RPMI7951 (cell line): ENCODE measurements around the gene AGBL4. TPM values are rescaled to one million over a fixed set of nuclear protein-coding genes. Genes with fewer than 3 reads are reported as not detected.
"Not testable (repeated sequence)": the region's sequence is repeated elsewhere in the genome, so short reads cannot be mapped to it uniquely, and the experiment has no call there.

Experiments used
- DNase-seq: peaks from one replicate; pipeline ENCODE4 v3.0.0-alpha.2; 2012; ENCODE audit warnings: low read depth
- total RNA-seq: library from RNA; depleted of rRNA; stranded (reverse); fragments of >200 nt; shearing (Covaris generic); gene quantifications from 2 replicates; pipeline ENCODE4 v1.2.3, GENCODE V29; 2014; rRNA removed

The AGBL4 gene
- not detected in 2 replicates for total RNA-seq

GRCh38 chr1:50023292-50024159, at the start of gene AGBL4:
TSS of gene AGBL4 (minus strand) at chr1:50023954.
- DNase-seq: peak; percentile 31

DNA sequence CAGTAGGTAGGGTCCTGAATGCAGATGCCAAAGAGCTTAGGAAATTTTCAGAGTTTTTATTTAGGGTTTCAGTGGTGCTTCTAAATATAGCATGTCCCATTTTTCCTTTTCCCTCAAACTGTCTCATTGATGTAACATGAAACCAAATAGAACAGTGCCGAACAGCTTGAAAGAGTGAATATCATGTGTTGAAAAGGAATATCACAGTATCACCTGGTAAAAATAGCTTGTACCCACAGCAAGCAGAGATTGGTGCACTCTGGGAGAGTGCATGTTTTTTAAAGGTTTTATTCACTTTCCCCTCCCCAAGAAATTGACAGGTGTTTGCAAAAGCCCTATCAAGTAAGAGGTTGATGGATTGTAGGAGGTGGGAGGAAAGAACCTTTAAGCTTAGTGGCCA, 43.1 kb upstream of the AGBL4 start:
- DNase-seq: no peak

DNA sequence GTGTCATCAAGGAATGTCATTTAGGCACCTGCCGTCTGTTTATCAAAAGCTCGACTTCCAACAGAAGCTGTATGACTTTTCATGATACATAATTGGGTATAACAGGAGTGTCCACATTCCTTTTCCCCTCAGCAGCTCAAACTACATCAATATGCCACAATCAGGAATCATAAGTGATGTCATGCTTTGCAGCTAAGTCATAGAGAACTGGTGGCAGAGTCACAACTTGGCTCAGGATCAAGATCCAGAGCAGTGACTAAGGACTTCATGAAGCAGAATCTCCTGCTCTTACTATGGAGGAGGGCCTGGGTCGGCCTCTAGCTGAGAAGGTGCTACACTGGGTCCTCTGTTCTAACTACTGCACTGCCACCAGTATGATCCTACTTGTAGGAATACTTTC, 36.5 kb upstream of the AGBL4 start:
- no peak for DNase-seq

DNA sequence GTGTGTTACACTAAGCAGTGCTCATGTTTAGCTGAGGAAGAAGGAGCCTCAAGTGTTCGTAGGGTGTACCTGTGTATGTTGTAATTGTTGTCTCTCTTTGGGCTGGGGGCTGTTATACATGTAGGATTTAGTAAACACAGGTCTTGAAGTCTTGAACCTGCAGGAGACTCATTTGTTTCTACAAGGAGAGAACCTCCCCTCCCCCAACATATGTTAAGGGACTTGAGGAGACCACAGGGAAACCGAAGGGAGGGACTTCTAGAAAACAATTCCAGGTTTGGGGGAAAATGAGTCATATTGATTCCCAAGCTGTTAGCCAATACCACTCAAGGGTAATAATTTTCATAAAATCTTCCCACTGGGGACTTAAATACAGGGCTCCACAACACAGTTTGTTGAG, 25.0 kb upstream of the AGBL4 start:
- no peak for DNase-seq

DNA sequence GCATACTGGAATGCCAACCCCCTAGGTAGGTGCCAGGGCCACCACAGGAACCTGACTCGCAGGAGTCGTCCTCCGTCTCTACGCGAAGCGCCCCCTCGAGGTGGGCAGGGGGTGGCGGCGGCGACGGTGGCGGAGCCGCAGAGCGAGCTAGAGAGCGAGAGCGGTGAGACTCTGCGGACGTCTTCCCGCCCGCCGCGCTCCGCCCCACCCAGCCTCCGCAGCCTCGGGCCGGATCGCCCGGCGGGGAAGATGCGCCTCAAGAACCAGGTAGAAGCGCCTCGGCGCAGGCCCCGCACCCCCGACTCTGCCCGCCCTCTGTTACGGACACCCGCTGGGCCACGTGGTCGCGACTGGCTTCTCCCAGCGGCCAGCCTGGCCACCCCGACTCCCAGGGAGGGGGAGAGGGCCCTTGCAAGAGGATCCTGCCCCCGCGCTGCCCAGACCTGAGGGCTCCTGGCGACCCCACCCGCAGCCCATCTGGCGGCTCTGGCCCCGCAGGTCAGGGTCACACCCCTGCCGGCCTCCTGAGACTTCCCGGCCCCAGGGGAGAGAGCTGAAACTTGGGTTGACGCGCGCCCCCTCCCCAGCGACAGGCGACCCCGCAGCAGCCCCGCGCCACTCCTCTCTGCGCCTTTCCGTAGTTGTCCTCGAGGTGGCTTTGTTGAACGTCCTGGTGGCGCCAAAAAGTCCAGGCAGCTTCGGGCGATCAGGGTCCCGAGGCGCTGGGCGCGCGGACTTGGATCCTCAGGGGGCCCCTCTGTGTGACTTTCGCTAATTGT, 24.4 kb upstream of the AGBL4 start:
- no peak for DNase-seq

DNA sequence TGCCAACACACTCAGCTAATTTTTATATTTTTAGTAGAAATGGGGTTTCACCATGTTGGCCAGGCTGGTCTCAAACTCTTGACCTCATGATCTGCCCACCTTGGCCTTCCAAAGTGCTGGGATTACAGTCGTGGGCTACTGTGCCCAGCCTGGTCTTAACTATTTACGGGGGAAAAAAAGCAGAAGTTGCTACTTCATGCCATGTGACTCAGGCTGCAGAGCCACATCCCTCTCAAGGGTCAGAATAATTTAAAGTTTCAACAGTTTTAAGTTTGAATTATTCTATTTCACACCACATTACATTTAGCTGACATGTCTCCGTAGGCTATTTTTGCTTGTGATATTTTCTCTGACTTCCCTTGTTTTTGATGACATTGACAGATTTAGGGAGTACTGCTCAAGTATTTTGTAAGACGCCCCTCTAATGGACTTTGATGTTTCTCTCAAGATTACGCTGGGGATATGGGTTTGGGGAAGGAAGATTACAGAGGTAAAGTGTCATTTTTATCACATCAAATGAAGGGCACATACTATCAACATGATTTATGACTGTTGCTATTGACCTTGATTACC, 14.6 kb upstream of the AGBL4 start:
- DNase-seq: no peak

DNA sequence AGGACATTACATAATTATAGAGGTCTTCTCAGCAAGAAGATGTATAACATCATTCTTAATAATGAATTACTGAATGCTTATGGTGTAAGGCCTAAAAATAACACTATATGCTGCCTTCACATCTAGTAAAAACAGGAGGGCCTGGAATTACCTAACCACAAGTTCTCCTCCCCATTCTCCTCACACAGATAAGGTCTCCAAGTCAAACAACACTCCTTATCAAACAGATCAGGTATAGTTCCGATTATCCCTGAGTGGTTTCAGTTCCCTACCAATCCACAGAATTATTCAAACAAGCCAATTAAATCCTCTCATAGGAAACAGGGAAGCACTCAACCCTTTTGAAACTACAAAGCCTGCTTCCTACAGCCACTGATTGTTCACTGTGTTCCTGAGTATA, 4.0 kb upstream of the AGBL4 start:
- no peak for DNase-seq

- DNase-seq: no peak
Measured at GRCh38 chr1:49995734-49996133, 28.0 kb downstream of the AGBL4 start.

DNA sequence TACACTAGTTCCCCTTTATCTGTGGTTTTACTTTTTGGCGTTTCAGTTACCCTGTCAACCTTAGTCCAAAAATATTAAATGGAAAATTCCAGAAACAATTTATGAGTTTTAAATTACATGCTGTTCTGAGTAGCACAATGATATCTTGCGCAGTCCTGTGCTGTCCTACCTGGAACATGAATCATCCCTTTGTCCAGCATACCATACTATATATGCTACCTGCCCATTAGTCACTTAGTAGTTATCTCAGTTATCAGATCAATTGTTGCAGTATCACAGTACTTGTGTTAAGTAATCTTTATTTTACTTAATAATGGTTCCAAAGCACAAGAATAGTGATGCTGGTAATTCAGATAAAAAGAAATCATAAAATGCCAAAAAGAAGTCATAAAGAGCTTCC, 52.7 kb downstream of the AGBL4 start:
- no peak for DNase-seq

DNA sequence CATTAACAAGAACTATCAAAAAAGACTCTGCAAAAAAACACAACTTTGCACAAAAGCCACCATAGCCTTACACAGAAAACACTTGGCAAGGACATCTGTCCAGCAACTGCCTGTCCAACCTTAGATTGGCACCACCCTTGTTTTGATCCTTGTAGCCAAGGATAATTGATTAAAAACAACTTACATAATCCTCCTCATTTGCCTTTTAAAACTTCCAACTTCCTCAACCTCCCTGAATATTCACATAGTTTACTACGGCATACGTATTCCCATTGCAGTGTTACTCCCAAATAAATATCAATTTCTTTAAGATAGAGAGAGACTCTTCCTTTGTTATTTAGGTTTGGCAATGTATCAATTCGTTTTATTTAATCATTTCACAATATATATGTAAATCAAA, 72.4 kb downstream of the AGBL4 start:
- DNase-seq: no peak

- DNase-seq: not testable (repeated sequence)
Measured at GRCh38 chr1:49915301-49915700, 108.5 kb downstream of the AGBL4 start.

- no peak for DNase-seq
Measured at GRCh38 chr1:49906365-49906764, 117.4 kb downstream of the AGBL4 start.

DNA sequence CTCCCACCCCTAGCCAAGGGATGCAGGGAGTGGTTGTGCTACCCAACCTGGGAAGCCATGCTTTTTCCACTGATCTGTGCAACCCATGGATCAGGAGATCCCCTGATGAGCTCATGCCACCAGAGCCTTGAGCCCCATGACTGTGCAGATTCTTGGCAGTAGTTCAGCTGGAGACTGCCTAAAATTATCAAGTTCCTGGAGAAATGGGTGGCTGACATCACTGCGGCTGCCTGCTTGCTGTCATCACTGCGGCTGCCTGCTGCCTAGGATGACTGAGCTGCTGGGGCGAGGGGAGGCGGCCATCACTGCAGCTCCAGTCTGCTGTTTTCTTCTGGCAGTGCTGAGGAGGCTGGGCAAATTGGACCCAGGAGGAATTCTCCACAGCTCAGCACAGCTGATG, 159.2 kb downstream of the AGBL4 start:
- peak; percentile 1 for DNase-seq

- DNase-seq: no peak
Measured at GRCh38 chr1:49854741-49855140, 169.0 kb downstream of the AGBL4 start.

DNA sequence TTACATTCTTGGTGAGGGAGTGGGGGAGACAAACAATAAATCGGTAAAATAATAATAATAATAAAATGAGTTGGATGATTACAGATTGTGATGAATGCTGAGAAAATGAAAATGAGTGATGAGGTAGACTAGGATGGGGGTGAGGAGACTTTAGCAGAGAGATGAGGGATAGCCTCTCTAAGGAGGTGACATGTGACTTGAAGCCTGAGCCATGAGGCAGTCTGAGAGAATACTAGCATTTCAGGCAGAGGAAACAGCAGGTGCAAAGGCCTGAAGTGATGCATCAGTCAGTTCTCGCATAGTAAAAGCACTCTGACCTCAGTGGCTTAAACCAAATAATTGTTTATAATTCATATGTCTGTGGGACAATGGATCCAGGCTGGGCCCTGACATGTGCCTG, 181.2 kb downstream of the AGBL4 start:
- no peak for DNase-seq

DNA sequence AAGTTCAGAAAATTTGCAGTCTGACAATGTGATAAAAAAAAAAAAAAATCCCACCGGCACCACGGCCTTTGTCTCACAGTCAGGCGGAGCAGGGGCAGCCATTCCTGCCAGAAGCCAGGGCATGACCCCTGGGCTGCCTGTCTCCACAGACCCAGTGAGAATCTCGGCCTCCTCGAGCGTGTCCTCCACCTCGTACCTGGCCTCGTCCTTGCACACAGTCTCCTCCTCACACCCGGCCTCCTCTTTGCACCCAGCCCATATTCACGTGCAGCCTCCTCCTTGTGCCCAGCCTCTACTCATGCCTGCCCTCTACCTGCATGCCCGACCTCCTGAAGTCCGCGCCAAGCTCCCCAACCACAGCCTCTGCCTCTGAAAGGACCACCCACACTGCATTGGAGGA, 182.0 kb downstream of the AGBL4 start:
- DNase-seq: no peak

DNA sequence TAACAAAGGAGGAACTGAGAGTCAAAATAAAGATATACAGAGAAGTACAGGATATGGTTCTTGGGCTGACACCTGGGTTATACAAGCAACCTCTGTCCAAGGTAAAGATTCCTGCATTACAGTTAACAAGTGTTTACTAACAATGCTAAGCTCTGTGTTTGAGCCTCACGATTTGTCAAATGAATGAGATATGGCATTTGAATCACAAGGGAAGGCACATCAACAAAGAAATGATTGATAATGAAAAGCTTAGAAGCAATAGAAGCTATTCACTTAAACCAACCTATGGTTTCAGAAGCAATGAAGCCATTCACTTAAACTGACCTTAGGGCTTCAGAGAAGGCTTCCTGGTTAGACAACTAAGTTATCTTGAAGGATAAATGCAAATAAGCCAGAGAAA, 199.5 kb downstream of the AGBL4 start:
- DNase-seq: no peak

DNA sequence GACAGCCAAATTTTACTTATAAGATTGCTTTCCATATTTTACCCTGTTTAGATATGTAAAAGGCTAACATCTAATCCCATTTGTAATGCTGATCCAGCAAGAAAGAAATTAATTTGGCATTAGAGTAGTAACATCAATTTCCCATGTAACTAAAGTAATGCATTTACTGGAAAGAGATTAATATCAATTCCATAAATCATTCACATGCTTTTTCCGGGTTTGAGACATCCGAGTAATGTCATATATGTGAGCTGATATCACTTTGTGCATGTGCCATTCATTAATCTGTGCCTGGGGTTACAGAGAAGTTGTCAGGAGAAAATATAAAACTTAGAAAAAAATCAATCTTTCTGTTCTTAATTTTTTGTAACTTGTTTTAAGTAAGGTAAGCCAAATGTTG, 206.1 kb downstream of the AGBL4 start:
- no peak for DNase-seq

GRCh38 chr1:49787013-49787412, 236.7 kb downstream of the AGBL4 start:
- DNase-seq: not testable (repeated sequence)

- no peak for DNase-seq
Measured at GRCh38 chr1:49765034-49765433, 258.7 kb downstream of the AGBL4 start.

DNA sequence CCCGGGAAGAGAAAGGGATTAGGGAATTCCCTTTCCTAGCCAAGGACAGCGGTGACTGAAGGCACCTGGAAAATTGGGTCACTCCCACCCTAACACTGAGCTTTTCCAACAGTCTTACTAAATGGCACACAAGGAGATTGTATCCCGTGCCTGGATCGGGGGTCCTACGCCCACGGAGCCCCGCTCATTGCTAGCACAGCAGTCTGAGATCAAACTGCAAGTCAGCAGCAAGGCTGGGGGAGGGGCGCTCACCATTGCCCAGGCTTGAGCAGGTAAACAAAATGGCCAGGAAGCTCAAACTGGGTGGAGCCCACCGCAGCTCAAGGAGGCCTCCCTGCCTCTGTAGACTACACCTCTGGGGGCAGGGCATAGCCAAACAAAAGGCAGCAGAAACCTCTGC, 285.6 kb downstream of the AGBL4 start:
- not testable (repeated sequence) for DNase-seq

GRCh38 chr1:49728377-49728776, 295.4 kb downstream of the AGBL4 start:
- no peak for DNase-seq

GRCh38 chr1:49723662-49724061, 300.1 kb downstream of the AGBL4 start:
- no peak for DNase-seq
